ENCODE results near the gene CACNA2D3. TPM values are rescaled to one million over a fixed set of nuclear protein-coding genes. Genes with fewer than 3 reads are reported as not detected.
A peak's percentile ranks its signal among the peaks of the same experiment; 100 is the strongest.

CACNA2D3 gene
- total RNA-seq, 1 experiment from 2014 or later: 0.59 TPM

GRCh38 chr3:54139630-54140029, 17.3 kb downstream of the CACNA2D3 start:
- ChIA-PET CTCF (no interaction called here), POLR2A (ENCODE audit: unreplicated experiment) (no interaction called here)
- Histone ChIP-seq H3K9me2 (ENCODE audit: insufficient read depth) (no peaks in the 10 kb centered on the region), H3K79me2 (ENCODE audit: low read depth) (no peaks in the 10 kb centered on the region), H4K20me1 (ENCODE audit: insufficient read depth) (no peaks in the 10 kb centered on the region), H3K4me1 (replicated peaks; ENCODE audit: insufficient read depth) (no peaks in the 10 kb centered on the region), H3K36me3 (ENCODE audit: low read depth) (no peaks in the 10 kb centered on the region), H3F3A (ENCODE audit: insufficient read depth, low read depth) (no peaks in the 10 kb centered on the region), H3K27me3 (ENCODE audit: insufficient read depth, low read depth) (peaks cover 37% of the 10 kb centered on the region; the same call in 1 of the 2 replicates), H3K4me3 (no peak overlapping the region), H3K4me2 (no peak overlapping the region), H3K9me3 (ENCODE audit: insufficient read depth, low read depth) (no peaks in the 10 kb centered on the region), H3K27ac (no peak overlapping the region), H2AFZ (no peak overlapping the region)
- intact Hi-C loops (cut with micrococcal nuclease; ENCODE audit: unreplicated experiment): no loop called here
- no peak for DNase-seq
- BruUV-seq (replicated peaks): no TSS peak
- TF ChIP-seq EZH2 (IDR thresholded peaks at IDR 0.05; ENCODE audit: low read depth) (no peak), CTCF (conservative IDR thresholded peaks at IDR 0.05) (no peak)

- no peak overlapping the region for H3K4me3 ChIP-seq
- H3K27ac ChIP-seq: no peak overlapping the region
- H3K9me3 ChIP-seq (ENCODE audit: insufficient read depth, low read depth): no peaks in the 10 kb centered on the region
- H3K36me3 ChIP-seq (ENCODE audit: low read depth): no peaks in the 10 kb centered on the region
- DNase-seq: no peak
- no peaks in the 10 kb centered on the region for H3K9me2 ChIP-seq (ENCODE audit: insufficient read depth)
- H4K20me1 ChIP-seq (ENCODE audit: insufficient read depth): no peaks in the 10 kb centered on the region
- ChIA-PET CTCF (no interaction called here), POLR2A (ENCODE audit: unreplicated experiment) (no interaction called here)
- H2AFZ ChIP-seq: no peak overlapping the region
- 0 out of 2 replicates have a peak, but pooled peaks cover 20% of the 10 kb centered on the region for H3K27me3 ChIP-seq (ENCODE audit: insufficient read depth, low read depth)
- no peak overlapping the region for H3K4me2 ChIP-seq
- TF ChIP-seq CTCF (conservative IDR thresholded peaks at IDR 0.05): no peak
- H3K79me2 ChIP-seq (ENCODE audit: low read depth): no peaks in the 10 kb centered on the region
- intact Hi-C loops (cut with micrococcal nuclease; ENCODE audit: unreplicated experiment): no loop called here
- H3K4me1 ChIP-seq (replicated peaks; ENCODE audit: insufficient read depth): no peaks in the 10 kb centered on the region
- H3F3A ChIP-seq (ENCODE audit: insufficient read depth, low read depth): no peaks in the 10 kb centered on the region
- no TSS peak for BruUV-seq (replicated peaks)
Observed at GRCh38 chr3:54144284-54144683, 21.9 kb downstream of the CACNA2D3 start.

GRCh38 chr3:54146506-54147239, 24.3 kb downstream of the CACNA2D3 start:
- BruUV-seq (replicated peaks): no TSS peak
- no peak for TF ChIP-seq EZH2 (IDR thresholded peaks at IDR 0.05; ENCODE audit: low read depth)
- peak; percentile 38; the same call in 1 of the 2 replicates for TF ChIP-seq CTCF (conservative IDR thresholded peaks at IDR 0.05)
- CTCF ChIA-PET: no interaction called here

More at GRCh38 chr3:54146506-54147239, 24.3 kb downstream of the CACNA2D3 start:
- Histone ChIP-seq H3K79me2 (ENCODE audit: low read depth) (no peaks in the 10 kb centered on the region), H3K27ac (no peak overlapping the region), H3K27me3 (ENCODE audit: insufficient read depth, low read depth) (0 out of 2 replicates have a peak, but pooled peaks cover 19% of the 10 kb centered on the region), H3K4me2 (no peak overlapping the region), H2AFZ (no peak overlapping the region), H4K20me1 (ENCODE audit: insufficient read depth) (no peaks in the 10 kb centered on the region), H3K9me2 (ENCODE audit: insufficient read depth) (no peaks in the 10 kb centered on the region), H3K36me3 (ENCODE audit: low read depth) (no peaks in the 10 kb centered on the region), H3K4me1 (replicated peaks; ENCODE audit: insufficient read depth) (no peaks in the 10 kb centered on the region), H3F3A (ENCODE audit: insufficient read depth, low read depth) (no peaks in the 10 kb centered on the region), H3K9me3 (ENCODE audit: insufficient read depth, low read depth) (no peaks in the 10 kb centered on the region), H3K4me3 (no peak overlapping the region)
- intact Hi-C loops (cut with micrococcal nuclease; ENCODE audit: unreplicated experiment): no loop called here
- peak in 1 of 2 experiments; percentile 1 for DNase-seq
- POLR2A ChIA-PET (ENCODE audit: unreplicated experiment): no interaction called here

All from PC-9 (cell line).